Activated CD4-positive, alpha-beta T cell treated with anti-CD3 and anti-CD28 coated beads for 36 hours (primary cell): ENCODE data around the gene TTC7B. TPM values are rescaled to one million over a fixed set of nuclear protein-coding genes. Genes with fewer than 3 reads are reported as not detected.

Experiments
- ATAC-seq: fragments of 200-7000 bp; cut with Tn5 transposase; one replicate; pipeline ENCODE4 v1.10.0; 2021; ENCODE audit warnings: mild to moderate bottlenecking, moderate library complexity
- CTCF ChIA-PET: fragments of 350-600 bp; sonication (Branson Sonifier 250); formaldehyde crosslinking; loops from one replicate; lab custom pipeline; 2021; ENCODE audit warnings: antibody characterized with exemption; lab: Charles Lee
- POLR2A ChIA-PET: fragments of 350-600 bp; sonication (Branson Sonifier 250); formaldehyde crosslinking; loops from one replicate; lab custom pipeline; 2021; ENCODE audit warnings: antibody characterized with exemption, inconsistent platforms; lab: Charles Lee
- DNase-seq: peaks from one replicate; pipeline ENCODE4 v3.0.0-alpha.2; 2020
- H3K27ac Mint-ChIP-seq: one replicate; pipeline ENCODE4 v1.8.0; 2021; ENCODE audit warnings: mixed read lengths
- H3K27me3 Mint-ChIP-seq: one replicate; pipeline ENCODE4 v1.8.0; 2021; ENCODE audit warnings: mixed read lengths
- H3K36me3 Mint-ChIP-seq: one replicate; pipeline ENCODE4 v1.8.0; 2021; ENCODE audit warnings: low read depth, mixed read lengths
- H3K4me1 Mint-ChIP-seq: one replicate; pipeline ENCODE4 v1.8.0; 2021; ENCODE audit warnings: mixed read lengths
- H3K4me3 Mint-ChIP-seq: one replicate; pipeline ENCODE4 v1.8.0; 2021; ENCODE audit warnings: mild to moderate bottlenecking, moderate library complexity, mixed read lengths
- H3K9me3 Mint-ChIP-seq: one replicate; pipeline ENCODE4 v1.8.0; 2021; ENCODE audit warnings: low read depth, mixed read lengths
- intact Hi-C, 2 experiments: fragments of 100-400 bp; cut with DNase I in 1 of 2; cut with micrococcal nuclease in 1 of 2; formaldehyde crosslinking; loops; one replicate each; pipeline versions ENCODE4 v1.14.2 to v1.15.1; 2022 to 2024; cut with DNase I, micrococcal nuclease
- total RNA-seq, 2 experiments: library from RNA; stranded (reverse); gene quantifications; one replicate each; pipeline ENCODE4 v1.2.3, GENCODE V29; 2021

TTC7B gene
- total RNA-seq, 2 experiments from 2014 or later: 5.8 to 8.2 TPM

DNA sequence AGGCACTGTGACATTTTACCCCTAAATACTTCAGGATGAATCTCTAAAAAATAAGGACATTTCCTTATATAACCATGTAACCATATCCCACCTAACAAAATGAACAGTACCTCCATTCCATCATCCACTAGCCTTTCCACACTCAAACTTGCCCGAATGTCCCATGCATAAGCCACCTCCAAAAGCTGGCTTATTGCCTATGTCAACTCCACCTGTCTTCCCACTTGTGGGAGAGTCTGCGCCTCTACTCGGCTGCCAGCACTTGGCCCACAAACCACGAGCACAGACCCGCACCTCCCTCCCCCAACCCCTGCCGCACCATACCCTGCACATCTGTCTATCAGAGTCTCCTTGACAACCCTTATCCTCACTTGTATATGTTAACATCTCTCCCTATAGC, 253.6 kb downstream of the TTC7B start:
- CTCF ChIA-PET: no interaction called here
- Mint-ChIP-seq H3K27me3 (no peaks in the 10 kb centered on the region), H3K4me3 (no peak overlapping the region), H3K9me3 (no peaks in the 10 kb centered on the region), H3K36me3 (no peaks in the 10 kb centered on the region), H3K4me1 (no peaks in the 10 kb centered on the region), H3K27ac (no peak overlapping the region)
- ATAC-seq: no peak
- DNase-seq: no peak
- intact Hi-C loops: no loop called here
- POLR2A ChIA-PET: no interaction called here

GRCh38 chr14:90561920-90562319, 254.3 kb downstream of the TTC7B start:
- Mint-ChIP-seq H3K27ac (no peak overlapping the region), H3K4me3 (no peak overlapping the region), H3K9me3 (no peaks in the 10 kb centered on the region), H3K27me3 (no peaks in the 10 kb centered on the region), H3K36me3 (no peaks in the 10 kb centered on the region), H3K4me1 (no peaks in the 10 kb centered on the region)
- intact Hi-C loops: no loop called here
- ChIA-PET CTCF (no interaction called here), POLR2A (no interaction called here)
- ATAC-seq (no peak), DNase-seq (no peak)

DNA sequence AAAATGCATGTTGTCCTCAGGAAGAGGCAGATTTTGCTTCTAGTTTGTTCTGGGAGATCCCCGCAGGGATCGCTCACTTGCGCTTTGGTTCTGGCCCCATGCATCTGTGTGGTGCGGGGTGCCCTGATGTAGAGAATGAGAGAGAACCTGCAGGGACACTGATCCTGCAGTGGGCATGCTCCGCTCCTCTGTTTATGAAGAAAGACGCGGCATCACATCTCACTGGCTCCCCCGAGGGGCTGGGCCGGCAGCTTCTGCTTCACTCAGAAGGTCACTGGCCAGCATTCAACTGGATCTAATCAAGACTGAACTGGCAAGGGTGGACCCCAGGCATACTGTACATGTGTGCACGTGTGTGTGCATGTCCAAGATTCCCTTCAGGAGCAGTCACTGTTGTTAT, 255.2 kb downstream of the TTC7B start:
- ATAC-seq (no peak), DNase-seq (no peak)
- intact Hi-C loops: no loop called here
- Mint-ChIP-seq H3K4me1 (no peaks in the 10 kb centered on the region), H3K4me3 (no peak overlapping the region), H3K36me3 (no peaks in the 10 kb centered on the region), H3K27ac (no peak overlapping the region), H3K27me3 (no peaks in the 10 kb centered on the region), H3K9me3 (no peaks in the 10 kb centered on the region)
- ChIA-PET POLR2A (no interaction called here), CTCF (no interaction called here)

DNA sequence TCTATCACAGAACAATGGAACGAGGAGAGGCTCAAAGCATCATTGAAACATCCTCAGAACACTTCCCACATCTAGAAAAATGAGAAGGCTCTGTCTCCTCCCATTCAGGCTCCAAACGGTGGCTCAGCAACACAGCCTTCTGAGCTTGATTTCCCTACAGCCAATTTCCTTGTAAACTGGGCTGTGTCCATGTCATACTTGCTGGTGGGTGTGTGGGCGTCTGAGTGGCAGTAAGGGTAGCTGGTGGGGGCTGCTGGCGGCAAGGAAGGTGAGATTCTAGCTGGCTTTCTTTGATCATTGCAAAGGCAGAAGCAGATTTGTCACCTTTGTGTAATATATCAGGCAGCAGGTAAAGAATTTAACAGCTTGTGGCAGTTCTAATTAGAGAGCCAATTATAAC, 255.7 kb downstream of the TTC7B start:
- intact Hi-C loops: no loop called here
- H3K4me1 Mint-ChIP-seq: no peaks in the 10 kb centered on the region
- H3K36me3 Mint-ChIP-seq: no peaks in the 10 kb centered on the region
- H3K27me3 Mint-ChIP-seq: no peaks in the 10 kb centered on the region
- POLR2A ChIA-PET: no interaction called here
- no peak overlapping the region for H3K4me3 Mint-ChIP-seq
- ATAC-seq (no peak), DNase-seq (no peak)
- CTCF ChIA-PET: no interaction called here
- H3K9me3 Mint-ChIP-seq: no peaks in the 10 kb centered on the region
- H3K27ac Mint-ChIP-seq: no peak overlapping the region

- ATAC-seq: no peak
- DNase-seq: no peak
- no peak overlapping the region for H3K4me3 Mint-ChIP-seq
- H3K4me1 Mint-ChIP-seq: no peaks in the 10 kb centered on the region
- no peaks in the 10 kb centered on the region for H3K9me3 Mint-ChIP-seq
- intact Hi-C loops: no loop called here
- ChIA-PET CTCF (interaction anchor here (0.6 kb wide), 1 partner anchor 535 kb away, joined by 4 read pairs; no protein-coding TSS in a partner anchor), POLR2A (no interaction called here)
- no peaks in the 10 kb centered on the region for H3K27me3 Mint-ChIP-seq
- no peak overlapping the region for H3K27ac Mint-ChIP-seq
- no peaks in the 10 kb centered on the region for H3K36me3 Mint-ChIP-seq
Observed at GRCh38 chr14:90559811-90560492, 256.3 kb downstream of the TTC7B start.

DNA sequence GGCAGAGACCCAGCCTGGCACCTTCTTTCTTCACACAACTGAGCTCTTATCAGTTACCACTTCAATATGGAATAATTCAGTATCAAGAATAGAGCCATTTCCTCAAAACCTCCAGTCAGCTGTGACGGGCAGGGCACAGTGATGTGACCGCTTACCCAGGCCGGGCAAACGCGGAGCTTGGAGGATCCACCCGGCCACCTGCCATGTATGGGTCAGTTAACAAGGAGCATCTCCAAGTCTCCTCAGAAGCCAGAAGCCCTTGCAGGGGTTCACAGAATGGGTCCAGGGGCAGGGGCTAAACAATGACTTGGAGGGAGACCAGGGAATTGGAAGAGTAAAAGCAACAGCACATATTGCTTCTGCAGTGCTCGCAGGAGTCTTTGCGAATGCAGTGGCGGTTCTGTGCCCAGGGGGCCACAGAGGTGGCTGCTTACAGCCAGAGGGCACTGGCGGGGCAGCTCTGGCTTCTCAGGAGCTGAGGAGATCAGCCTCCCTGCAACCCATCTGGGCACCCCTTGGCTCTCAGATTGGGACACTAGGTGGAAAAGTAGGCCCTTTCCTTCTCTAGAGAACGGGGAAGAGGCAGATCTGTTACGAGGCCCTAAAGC, 257.1 kb downstream of the TTC7B start:
- Mint-ChIP-seq H3K27me3 (no peaks in the 10 kb centered on the region), H3K36me3 (no peaks in the 10 kb centered on the region), H3K4me1 (no peaks in the 10 kb centered on the region), H3K4me3 (no peak overlapping the region), H3K9me3 (no peaks in the 10 kb centered on the region), H3K27ac (no peak overlapping the region)
- ChIA-PET CTCF (no interaction called here), POLR2A (no interaction called here)
- DNase-seq (no peak), ATAC-seq (no peak)
- intact Hi-C loops: no loop called here

DNA sequence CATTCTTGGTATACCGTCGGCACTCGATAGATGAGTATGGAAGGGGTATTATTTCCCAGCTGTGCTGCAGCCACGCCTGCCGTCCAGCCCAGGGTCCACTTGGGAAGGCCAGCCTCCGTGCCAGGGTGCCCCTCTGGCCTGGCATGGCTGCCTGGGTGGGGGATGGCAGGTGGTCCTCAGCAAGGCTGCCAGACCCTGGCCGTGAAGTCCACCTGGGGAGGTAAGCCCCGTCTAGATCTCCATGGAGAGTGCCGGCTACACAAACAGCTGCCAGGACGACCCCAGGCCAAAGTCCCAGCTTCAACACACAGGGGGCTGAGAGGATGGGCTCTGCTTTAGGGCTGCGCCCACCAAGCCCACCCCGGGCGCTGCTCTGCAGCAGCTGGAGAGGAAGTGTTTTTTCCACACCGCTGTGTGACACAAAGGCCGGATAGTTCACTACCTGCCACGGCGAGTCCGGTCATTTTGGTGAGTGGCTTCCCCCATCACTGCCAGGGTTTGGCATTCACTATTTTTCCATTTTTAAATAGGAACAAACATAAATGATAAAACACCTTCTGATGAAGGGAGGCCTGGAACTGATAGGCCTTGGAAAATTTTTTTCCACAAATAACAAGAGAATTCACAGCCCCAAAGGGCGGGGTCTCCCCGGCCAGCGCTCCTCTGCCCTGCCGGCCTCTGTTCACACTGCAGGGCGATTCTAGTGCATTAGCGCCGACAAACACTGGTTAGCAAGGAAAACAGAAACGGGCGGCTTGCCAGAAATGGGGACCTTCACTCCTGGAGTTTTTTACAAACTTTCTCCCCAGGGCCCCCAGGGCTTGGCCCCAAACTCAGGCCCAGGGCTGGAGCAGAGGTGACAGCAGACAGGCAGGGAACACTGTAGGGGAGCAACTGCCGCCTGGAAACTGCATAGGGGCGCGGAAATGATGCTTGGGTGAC, 257.9 kb downstream of the TTC7B start:
- Mint-ChIP-seq H3K27me3 (no peaks in the 10 kb centered on the region), H3K27ac (no peak overlapping the region), H3K9me3 (no peaks in the 10 kb centered on the region), H3K36me3 (no peaks in the 10 kb centered on the region), H3K4me3 (no peak overlapping the region), H3K4me1 (no peaks in the 10 kb centered on the region)
- DNase-seq (no peak), ATAC-seq (no peak)
- CTCF ChIA-PET: no interaction called here
- intact Hi-C loops: no loop called here
- POLR2A ChIA-PET: interaction anchor here (0.5 kb wide), 1 partner anchor 275 kb away, joined by 3 read pairs; no protein-coding TSS in a partner anchor

DNA sequence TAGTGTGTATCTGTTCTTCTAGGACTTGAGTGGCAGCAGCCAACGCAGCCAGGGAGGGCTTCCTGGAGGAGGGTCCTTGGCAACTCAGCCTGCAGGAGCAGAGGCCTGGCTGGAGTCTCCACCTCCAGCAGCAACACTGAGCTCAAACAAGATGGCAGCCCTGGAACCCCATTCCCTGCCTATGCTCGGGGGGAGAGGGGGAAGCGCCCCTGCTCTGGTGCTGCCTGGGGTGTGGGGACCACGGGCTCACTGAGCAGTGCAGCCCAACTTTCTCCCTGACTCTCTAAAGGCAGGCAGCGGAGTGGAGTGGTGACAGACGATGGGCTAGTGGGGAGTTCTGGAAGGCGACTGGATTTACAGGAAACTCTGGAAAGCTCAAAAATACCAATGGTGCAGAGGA, 258.7 kb downstream of the TTC7B start:
- intact Hi-C loops: no loop called here
- ChIA-PET CTCF (interaction anchor here (0.7 to 1.0 kb wide), 3 partner anchors 13 to 619 kb away, joined by 3 to 4 read pairs (median 4); no protein-coding TSS in a partner anchor), POLR2A (interaction anchor here (0.5 kb wide), 1 partner anchor 274 kb away, joined by 3 read pairs; no protein-coding TSS in a partner anchor)
- Mint-ChIP-seq H3K4me1 (no peaks in the 10 kb centered on the region), H3K36me3 (no peaks in the 10 kb centered on the region), H3K4me3 (no peak overlapping the region), H3K27ac (no peak overlapping the region), H3K9me3 (no peaks in the 10 kb centered on the region), H3K27me3 (no peaks in the 10 kb centered on the region)
- DNase-seq: no peak
- no peak for ATAC-seq

DNA sequence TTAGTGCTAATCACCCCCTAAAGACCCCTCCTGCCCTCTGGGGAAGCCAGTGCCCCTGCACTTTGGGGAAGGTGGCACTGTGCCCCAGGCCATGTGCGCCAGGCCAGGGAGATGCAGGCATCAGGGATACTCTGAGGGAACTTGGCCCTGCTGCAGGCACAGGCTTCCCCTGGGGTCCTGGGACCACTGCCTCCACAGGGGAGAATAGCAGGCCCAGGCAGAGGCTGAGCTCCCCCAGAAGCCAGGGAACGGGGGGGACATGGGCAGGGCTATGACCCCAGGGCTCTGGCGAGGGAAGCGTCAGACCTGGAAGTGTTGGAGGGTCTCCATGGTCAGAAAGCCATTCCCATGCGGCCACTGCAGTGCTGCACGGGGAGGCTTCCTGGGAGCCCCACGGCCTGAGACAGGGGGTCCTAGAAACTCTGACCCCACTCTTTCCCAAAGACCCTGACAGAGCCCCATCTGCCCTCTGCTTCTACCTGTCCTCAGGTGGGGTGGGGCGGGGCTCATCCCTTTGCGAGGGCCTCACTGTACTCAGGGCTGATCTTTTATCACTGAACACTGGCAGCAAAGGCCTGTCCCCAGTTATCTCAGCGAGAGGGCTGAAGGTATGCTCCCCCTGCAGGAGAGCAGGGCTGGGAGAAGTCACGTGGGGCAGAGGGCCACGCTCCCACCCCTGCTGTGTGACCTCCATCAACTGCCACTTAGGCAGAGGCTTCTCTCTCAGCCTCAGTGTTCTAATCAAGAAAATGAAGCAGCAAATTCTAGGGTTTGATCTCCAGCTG, 259.4 kb downstream of the TTC7B start:
- intact Hi-C loops: no loop called here
- no peaks in the 10 kb centered on the region for H3K4me1 Mint-ChIP-seq
- no peak for DNase-seq
- H3K4me3 Mint-ChIP-seq: no peak overlapping the region
- no peaks in the 10 kb centered on the region for H3K36me3 Mint-ChIP-seq
- no peaks in the 10 kb centered on the region for H3K9me3 Mint-ChIP-seq
- ChIA-PET POLR2A (no interaction called here), CTCF (interaction anchor here (0.7 to 1.0 kb wide), 3 partner anchors 13 to 618 kb away, joined by 3 to 4 read pairs (median 4); no protein-coding TSS in a partner anchor)
- ATAC-seq: no peak
- H3K27ac Mint-ChIP-seq: no peak overlapping the region
- H3K27me3 Mint-ChIP-seq: no peaks in the 10 kb centered on the region

DNA sequence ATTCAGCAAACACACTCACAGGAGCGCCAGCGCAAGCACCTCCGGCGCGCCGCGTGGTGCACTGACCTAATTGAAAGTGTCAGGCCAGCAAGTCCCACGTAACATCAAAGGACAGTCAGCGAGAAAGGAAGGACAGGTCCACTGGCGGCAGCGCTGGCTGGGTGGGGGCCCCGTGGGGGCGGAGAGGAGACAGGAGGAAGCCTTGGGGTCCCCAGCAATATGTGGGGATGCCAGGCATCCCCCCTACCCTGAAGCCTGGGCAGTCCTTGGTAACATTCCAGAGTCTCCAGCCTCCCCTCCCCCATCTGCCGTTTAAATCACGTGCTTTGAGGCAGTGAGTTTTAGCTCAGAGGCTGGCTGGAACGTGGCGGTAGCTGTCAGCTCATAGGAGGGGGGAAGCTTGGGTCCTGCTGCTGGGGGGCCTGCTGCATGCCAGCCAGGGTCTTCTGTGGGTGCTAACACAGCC, 260.2 kb downstream of the TTC7B start:
- ATAC-seq: no peak
- ChIA-PET CTCF (no interaction called here), POLR2A (no interaction called here)
- no peak overlapping the region for H3K4me3 Mint-ChIP-seq
- no peaks in the 10 kb centered on the region for H3K27me3 Mint-ChIP-seq
- intact Hi-C loops: no loop called here
- H3K27ac Mint-ChIP-seq: no peak overlapping the region
- H3K4me1 Mint-ChIP-seq: no peaks in the 10 kb centered on the region
- DNase-seq: no peak
- H3K36me3 Mint-ChIP-seq: no peaks in the 10 kb centered on the region
- no peaks in the 10 kb centered on the region for H3K9me3 Mint-ChIP-seq
